Stimulated activated CD8-positive, alpha-beta memory T cell treated with anti-CD3 and anti-CD28 coated beads, Interleukin-15, amount 100 ng/mL, for 4 hours (primary cell): ENCODE data around the gene PPFIBP2.

Experiments used
- DNase-seq, 2 donors: peaks; one replicate each; pipeline ENCODE4 v3.0.0-alpha.2; 2020; ENCODE audit warnings: low read depth in 2 of 2

PPFIBP2 gene

GRCh38 chr11:7513234-7514098 is at the start of gene PPFIBP2:
Gene PPFIBP2, plus strand, starts transcription at chr11:7513999. Its CDS starts 35,477 bp downstream, at chr11:7549476.
- DNase-seq, result peak; percentile 60 to 67

DNA sequence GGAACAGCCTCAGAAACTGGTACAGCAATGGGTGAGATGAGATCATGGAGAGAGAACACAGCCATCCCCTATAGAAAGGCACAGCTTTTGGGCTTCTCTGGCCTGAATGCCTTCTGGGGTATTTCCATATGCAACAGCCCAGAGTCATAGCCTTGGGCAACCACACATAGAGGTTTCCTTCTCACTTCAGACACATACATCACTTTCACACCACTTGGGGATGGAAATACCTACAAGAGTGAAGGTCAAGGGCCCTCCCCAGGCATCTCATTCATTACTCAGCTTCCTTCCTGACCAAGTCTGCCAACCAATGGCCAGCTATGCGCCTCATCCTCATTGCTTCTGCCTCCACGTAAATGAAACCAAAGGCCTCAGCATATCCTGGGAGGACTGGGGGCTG is 46.1 kb upstream of the PPFIBP2 start:
- no peak for DNase-seq

GRCh38 chr11:7469351-7469865 is 44.4 kb upstream of the PPFIBP2 start:
- no peak for DNase-seq

DNA sequence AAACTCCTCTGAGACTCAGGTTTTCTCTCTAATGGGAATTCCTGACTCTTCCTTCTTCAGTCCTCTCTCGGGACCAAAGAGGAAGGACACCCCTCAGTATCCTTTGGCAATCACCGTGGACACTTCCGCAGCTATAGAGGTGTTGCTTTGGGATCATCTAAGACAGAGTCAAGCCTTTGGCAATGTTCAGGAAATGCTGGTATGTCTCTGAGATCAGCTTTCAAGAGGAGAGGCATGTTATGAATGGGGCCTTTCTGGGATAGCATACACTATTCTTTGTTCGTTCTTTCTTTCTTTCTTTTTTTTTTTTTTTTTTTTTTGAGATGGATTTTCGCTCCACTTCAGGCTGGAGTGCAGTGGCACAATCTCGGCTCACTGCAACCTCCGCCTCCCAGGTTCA is 42.7 kb upstream of the PPFIBP2 start:
- no peak for DNase-seq

GRCh38 chr11:7473717-7474116 is 40.1 kb upstream of the PPFIBP2 start:
- no peak for DNase-seq

- DNase-seq, result no peak
These were observed 33.7 kb upstream of the PPFIBP2 start for GRCh38 chr11:7480113-7480512.

DNA sequence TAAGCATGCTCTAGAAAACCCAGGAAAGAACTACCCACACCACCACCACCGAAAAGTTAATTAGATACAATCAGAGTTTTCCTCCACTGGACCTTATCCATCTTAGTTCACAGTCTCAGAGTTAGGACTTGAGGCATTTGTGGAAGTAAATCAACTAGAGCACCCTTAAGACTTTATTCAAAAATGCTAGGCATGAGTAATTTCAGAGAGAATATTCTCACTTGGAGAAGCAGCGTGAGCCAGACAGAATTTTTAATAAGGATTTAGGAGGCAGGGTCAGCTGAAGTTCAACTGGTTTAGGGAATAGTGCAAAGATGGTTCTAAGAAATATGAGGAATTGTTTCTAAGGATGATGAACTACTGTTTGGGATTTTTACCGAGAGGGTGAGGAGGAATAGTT is 29.7 kb upstream of the PPFIBP2 start:
- DNase-seq, result no peak

GRCh38 chr11:7484645-7485044 is 29.2 kb upstream of the PPFIBP2 start:
- no peak for DNase-seq

GRCh38 chr11:7485186-7486097 is 28.4 kb upstream of the PPFIBP2 start, which contains the start of gene OLFML1:
Gene OLFML1, plus strand, starts transcription at chr11:7485506. Its CDS starts 370 bp downstream, at chr11:7485876.
- no peak for DNase-seq

- no peak for DNase-seq
These were observed 27.6 kb upstream of the PPFIBP2 start for GRCh38 chr11:7486098-7486780.

DNA sequence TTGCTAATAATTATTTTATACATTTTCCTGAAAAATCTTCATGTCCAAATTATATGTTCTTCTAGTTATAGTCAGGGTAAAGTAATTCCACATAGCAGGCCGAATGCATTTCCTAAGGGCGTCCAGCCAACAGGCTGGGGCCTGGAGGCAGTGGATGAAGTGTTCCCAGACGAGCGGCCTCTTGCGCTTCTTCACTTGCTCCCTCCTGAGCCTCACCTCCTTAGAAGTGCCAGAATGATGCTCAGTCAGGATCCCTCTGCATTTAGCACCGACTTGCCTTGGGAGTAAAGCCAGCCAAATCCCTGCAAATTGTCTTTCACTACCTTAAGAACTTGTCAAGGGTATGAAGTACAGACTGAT is 27.0 kb upstream of the PPFIBP2 start:
- DNase-seq, result no peak

- DNase-seq, result no peak
These were observed 26.4 kb upstream of the PPFIBP2 start for GRCh38 chr11:7487360-7487759.

GRCh38 chr11:7488681-7489080 is 25.1 kb upstream of the PPFIBP2 start:
- DNase-seq, result no peak

- no peak for DNase-seq
These were observed 24.4 kb upstream of the PPFIBP2 start for GRCh38 chr11:7489376-7489775.

DNA sequence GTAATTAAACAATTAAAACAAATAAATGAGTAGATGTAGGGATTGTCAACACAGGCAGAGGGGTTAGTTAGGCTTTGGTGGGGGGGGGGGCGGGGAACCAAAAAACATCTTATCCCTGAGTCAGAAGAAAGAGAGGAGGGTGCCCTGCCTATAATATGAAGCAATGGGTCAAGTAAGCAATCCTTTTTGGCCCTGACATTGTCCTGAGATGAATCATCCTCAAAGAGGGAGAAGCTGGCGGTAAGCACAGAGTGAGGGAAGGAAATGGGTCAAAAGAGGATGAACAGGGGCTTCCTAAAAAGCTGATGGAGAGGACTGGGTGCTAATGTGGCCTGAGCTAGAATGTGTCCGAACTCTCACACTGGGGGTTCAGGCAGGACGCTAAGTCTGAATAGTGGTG is 23.7 kb upstream of the PPFIBP2 start:
- DNase-seq, result no peak

GRCh38 chr11:7490535-7490934 is 23.3 kb upstream of the PPFIBP2 start:
- no peak for DNase-seq

- no peak for DNase-seq
These were observed 21.5 kb upstream of the PPFIBP2 start for GRCh38 chr11:7492253-7492652.

- DNase-seq, result no peak
These were observed 20.1 kb upstream of the PPFIBP2 start for GRCh38 chr11:7493670-7494069.

DNA sequence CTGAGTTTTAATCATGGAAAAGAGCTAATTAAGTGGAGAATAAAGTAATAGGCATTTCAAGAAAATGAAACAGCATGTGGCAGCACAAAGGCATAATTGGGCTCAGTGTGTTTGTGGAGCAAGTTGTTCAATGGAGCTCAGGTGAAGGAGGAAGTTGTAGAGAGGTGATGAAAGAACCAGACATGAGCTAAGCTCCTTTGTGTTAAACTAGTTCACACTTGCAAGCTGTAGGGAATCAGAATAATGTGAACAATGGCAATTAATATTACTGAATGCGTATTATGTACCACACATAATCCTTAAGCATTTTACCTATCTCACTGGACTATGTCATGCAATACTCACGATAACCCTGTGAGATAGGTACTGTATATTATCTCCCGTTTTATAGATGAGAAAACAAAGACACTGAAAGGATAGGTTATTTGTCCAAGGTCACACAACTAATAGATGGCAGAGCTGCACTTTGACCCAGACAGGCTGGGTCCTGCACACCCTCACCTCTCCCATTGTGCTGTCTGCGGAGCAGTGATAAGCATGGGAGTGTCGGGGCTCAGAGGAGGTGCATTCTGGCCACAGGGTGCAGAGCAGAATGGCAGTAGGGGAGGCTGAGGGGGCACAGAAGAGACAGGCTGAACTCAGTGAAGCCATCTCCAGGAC is 19.6 kb upstream of the PPFIBP2 start:
- DNase-seq, result no peak

DNA sequence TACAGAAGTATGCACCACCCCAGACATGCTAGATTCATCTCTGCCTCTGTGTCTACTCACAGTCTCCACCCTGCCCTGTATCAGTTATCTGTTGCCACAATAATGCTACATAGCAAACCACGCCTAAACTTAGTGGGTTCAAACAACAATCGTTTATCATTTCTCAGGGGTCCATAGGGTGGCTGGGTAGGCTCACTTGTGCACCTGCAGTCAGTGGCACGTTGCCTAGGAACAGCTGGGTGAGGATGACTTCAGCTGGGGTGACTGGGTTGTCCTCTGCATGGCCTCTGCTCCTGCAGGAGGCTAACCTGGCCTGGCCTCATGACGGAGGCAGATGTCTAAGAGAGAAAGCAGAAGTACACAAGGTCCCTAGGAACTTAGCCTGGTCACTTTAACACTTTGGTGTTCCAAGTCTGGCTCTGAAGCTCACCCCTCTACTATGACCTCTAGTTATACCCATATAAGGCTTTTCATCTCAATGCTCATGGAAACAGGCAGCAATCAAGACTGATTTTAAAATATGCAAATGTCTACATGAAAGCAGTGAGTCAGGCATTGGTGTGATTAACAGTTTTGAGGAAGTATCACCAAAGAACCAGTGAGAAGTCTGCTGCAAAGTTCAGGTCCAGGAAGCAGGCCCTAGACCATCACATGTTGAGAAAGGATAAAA is 17.8 kb upstream of the PPFIBP2 start:
- no peak for DNase-seq

GRCh38 chr11:7498193-7498592 is 15.6 kb upstream of the PPFIBP2 start:
- no peak for DNase-seq
